ENCODE data around the gene COL6A2.
A peak's percentile ranks its signal among the peaks of the same experiment; 100 is the strongest.

COL6A2 gene

DNA sequence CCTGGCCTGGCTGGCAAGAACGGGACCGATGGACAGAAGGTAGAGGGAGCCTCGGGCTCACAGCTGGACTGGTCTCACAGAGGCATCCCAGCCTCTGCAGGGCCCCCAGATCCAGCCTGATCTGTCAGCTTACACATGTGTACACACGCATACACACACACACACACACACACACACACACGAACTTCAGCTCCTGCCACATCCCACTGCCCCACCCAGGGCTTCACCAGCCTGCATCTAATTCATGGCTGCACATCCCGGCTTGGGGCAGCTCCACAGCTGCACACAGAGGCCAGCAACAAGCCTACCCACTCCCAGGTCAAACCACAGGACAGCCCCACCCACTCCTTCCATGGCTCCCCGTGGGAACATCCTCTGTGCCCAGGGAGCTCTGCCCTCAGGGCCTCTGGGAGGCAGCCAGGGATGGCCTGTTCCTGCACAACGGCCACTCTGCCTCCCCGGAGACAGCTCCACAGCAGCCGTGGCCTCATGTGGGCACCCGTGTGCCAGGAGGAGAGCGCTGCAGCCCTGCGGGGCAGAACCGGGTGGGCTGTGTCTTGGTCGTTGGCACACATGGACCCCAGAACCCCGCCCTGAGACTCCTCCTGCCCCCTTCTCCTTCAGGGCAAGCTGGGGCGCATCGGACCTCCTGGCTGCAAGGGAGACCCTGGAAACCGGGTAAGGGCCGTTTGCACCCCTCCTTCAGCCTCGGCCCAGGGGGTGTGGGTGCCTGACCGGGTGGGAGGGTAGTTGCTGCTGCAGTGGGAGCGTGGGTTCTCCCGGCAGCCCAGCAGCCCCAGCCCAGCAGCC lies 19.1 kb downstream of the COL6A2 start:
- DNase-seq, result no peak

DNA sequence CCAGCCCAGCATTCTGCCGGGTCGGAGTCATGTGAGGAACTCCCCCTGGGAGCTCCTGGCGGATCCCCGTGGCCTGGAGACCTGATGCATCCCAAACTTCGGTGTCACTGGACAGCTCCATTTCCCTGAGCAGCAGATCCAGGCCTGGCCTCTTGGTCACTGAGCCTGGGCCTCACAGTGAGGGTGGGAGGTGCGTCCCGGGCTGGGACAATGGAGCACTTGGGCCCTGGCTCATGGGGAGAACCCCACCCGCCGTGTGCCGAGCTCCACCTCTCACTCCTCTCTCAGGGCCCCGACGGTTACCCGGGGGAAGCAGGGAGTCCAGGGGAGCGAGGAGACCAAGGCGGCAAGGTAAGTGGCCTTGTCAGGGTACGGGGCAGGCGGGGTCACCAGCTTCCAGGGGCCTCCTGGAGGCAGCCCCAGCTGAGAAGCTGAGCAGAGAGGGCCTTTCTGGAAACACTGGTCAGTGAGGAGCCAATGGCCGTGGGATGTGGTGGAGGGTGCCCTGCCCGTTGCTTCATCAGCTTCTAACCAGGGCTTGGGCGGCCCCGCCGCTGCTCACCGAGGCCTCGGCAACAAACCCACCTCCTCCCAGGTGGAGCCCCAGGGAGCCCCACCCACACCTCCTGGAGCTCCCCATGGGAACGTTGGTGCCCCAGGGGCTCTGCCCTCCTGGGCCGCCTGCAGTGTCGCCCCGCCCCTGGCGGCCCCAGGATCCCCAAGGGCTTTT lies 19.8 kb downstream of the COL6A2 start:
- DNase-seq, result no peak

GRCh38 chr21:46118316-46119143 lies 20.6 kb downstream of the COL6A2 start:
- peak; percentile 1 for DNase-seq

- DNase-seq, result peak; percentile 1
Measured at GRCh38 chr21:46119144-46119636, 21.3 kb downstream of the COL6A2 start.

DNA sequence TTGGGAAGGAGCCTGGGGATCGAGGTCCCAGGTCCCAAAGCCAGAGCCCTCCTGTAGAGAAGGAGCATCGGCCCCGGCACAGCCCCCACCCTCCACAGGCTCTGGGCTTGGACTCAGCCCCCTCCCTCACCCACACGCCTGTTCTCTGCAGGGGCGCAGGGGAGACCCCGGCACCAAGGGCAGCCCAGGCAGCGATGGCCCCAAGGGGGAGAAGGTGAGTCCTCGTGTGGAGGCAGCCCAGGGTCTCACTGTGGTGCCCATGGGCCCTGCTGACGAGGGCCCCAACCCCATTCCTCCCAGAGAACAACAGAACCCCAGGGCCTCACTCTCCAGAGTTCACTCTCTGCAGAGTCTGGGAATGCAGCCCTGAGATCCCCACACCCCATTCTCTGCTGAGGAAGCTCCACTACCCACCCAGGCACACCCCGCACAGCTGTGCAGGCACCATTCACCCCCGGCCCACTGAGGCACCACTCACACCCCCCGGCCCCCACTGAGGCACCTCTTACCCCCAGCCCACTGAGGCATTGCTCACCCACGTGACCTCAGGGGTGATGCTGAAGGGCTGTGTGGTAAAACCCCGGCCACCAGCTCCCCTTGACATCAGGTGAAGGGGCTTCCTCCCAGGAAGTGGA lies 21.8 kb downstream of the COL6A2 start:
- DNase-seq, result no peak

- peak; percentile 0 for DNase-seq
Measured at GRCh38 chr21:46120301-46121285, 22.7 kb downstream of the COL6A2 start.

DNA sequence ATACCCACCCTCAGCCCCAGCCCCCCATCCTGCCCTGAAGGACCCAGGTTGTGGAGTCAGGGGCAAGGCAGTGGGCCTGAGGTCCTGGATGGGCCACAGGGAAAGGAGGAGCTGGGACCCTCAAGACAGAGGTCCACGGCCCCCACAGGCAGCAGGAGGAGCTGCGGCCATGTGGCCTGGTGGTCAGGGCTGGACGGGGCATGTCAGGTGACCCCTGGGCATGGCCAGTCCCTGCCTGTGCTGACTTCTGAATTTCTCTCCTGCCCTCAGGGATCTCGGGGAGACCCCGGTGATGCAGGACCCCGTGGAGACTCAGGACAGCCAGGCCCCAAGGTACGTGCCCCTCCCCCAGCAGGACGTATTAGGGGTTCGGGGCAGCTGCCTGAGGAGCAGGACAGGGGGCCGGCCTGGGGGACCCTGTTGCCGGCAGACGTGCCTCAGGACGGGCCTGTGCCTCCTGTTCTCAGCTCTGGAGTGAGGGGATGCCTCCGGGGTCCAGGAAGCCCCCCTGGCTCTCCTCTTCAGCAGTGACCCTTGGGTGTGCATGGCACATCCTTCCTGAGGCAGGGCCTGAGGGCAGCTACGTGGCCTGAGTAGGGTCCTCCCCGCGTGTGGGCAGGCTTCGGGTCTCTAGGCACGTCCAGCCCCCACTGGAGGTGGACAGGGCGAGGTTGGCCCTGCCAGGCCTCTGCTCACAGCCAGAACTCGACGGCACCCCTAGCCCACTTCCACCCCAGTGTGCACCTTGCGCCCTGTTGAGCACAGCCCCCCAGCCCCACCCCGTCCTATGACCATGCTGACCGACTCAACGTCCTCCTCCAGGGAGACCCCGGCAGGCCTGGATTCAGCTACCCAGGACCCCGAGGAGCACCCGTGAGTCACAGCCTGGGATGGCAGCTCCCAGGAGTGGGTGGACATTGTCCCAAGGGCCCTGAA lies 23.6 kb downstream of the COL6A2 start:
- DNase-seq, result no peak

DNA sequence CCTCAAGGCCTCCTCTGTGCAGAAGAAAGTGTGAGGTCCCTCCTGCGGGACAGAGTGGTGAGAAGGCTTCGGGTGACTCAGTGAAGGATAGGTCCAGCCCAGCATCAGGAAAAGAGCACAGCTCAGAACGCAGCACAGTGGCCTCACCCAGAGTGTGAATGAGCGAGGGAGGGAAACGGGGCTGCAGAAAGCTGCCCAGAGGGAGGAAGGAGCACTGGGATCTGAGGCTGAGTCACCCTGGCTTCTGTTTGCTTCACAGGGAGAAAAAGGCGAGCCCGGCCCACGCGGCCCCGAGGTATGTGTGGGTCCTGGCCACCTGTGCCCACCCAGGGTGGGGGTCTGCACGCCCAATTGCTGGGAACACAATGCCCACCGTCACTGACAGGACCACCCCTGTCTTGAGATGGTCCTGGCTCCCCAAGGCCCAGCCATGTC lies 24.3 kb downstream of the COL6A2 start:
- no peak for DNase-seq

- no peak for DNase-seq
Measured at GRCh38 chr21:46122758-46123683, 25.1 kb downstream of the COL6A2 start.

DNA sequence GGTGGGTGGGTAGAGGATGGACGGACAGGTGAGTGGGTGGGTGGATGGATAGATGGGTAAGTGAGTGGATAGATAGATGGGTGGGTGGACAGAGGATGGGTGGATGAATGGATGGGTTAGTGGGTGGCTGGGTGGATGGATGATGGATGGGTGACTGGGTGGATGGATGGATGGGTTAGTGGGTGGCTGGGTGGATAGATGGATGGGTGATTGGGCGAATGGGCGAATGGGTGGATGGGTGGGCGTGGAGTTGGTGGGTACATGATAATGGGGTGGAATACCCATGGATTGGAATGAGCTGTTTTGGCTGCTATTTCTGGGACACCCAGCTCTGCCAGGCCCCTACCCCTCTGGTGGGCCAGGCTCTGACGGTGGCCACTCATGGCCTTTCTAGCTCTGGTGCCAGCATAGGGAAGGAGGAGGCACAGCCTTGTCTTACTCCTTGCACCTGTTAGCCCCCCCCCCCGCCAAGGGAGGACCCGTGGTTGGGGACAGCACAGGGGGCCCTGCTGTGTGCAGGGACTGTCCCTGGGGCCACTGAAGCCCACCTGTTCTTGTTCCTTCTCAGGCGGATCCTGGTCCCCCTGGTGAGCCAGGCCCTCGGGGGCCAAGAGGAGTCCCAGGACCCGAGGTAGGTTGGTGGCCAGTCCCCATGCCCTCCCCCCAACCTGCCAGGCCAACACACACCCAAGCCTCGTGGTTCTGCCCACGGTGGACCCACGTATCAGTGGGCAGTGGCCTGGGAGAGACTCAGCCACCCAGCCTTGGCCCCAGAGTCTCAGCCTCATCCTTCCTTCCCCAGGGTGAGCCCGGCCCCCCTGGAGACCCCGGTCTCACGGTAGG lies 26.4 kb downstream of the COL6A2 start:
- no peak for DNase-seq

DNA sequence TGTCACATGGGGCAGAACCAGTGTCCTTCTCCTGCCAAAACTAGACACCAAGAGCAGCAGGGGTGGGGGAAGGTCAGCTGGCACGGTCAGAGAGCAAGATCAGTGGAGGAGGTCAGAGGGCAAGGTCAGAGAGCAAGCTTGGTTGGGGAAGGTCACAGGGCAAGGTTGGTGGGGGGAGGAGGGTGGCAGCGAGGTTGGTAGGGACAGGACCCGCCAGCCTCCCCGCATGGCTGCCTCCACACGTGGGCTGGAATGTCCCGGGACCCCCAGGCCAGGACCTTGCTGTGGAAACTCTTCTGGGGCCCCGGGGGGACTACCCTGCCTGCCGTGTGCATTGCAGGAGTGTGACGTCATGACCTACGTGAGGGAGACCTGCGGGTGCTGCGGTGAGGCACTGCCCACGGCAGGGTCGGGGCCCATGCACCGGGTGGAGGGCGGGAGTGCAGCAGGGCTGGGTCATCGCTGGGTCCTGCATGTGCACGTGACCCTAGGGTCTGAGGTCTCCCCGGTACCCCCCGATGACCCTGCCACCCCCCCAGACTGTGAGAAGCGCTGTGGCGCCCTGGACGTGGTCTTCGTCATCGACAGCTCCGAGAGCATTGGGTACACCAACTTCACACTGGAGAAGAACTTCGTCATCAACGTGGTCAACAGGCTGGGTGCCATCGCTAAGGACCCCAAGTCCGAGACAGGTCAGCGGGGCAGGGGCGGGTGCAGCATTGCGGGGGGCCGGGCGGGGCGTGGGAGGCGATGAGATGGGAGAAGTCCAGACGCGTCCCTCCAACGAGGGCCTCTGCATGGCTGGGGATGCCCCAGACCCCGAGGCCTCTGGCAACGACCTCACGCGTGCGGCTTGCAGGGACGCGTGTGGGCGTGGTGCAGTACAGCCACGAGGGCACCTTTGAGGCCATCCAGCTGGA lies 27.3 kb downstream of the COL6A2 start:
- peak; percentile 1 for DNase-seq

DNA sequence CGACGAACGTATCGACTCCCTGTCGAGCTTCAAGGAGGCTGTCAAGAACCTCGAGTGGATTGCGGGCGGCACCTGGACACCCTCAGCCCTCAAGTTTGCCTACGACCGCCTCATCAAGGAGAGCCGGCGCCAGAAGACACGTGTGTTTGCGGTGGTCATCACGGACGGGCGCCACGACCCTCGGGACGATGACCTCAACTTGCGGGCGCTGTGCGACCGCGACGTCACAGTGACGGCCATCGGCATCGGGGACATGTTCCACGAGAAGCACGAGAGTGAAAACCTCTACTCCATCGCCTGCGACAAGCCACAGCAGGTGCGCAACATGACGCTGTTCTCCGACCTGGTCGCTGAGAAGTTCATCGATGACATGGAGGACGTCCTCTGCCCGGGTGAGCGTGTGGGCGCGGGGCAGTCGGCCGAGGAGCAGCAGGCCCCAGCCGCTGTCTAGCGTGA lies 28.0 kb downstream of the COL6A2 start:
- peak; percentile 0 for DNase-seq

GRCh38 chr21:46126309-46127238 lies 28.7 kb downstream of the COL6A2 start:
- DNase-seq, result no peak

DNA sequence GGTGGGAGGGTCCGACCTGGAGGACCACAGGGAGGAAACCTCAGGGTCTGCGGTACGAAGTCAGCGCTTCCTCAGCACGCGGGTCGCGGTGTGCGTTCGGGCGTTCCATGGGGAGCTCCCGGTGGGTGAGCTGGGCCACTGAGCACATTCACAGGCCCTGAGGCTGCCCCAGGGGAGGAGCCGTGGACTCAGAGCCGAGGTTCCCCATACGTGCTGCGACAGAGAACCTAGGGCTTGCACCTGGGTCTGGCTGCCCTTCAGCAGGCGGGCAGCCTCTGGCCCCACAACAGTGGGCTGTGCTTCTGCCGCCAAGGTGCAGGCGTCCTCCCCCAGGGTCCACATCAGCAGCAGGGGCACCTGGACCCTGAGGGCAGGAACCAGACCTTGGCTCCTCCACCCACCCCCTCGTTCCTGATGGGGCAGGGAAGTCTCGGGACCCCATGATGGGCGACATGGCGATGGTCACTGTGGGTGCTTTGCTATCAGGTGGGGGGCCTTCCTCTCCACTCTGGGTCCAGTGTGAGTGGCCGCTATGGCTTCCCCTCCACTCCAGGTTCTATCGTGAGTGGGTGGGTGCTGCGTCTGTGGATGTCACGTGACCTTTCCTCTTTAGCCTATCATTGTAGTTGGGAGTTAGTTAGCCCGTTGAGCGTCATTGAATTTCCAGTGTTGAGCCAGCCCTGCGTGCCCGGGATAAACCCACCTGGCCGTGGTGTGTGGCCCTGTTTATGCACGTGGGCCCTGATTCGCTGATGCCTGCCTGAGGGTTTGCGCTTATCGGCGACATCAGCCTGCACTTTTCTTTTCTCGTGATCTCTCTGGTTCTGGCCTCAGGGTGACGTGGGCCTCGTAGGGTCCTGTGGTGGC lies 29.6 kb downstream of the COL6A2 start:
- no peak for DNase-seq
